ENCODE data around the gene MGAT4A. TPM values are rescaled to one million over a fixed set of nuclear protein-coding genes. Genes with fewer than 3 reads are reported as not detected.

MGAT4A gene
- polyA plus RNA-seq (2011; rRNA removed) (2.3 and 2.6 TPM in 2 replicates), polyA plus RNA-seq (2017; fragmentation: RNase III; extraction: RNeasy Plus Mini Kit Qiagen cat#74134 plus additional on column Dnase treatment) (0.61 to 0.77 TPM (median 0.75 TPM) in 3 replicates), polyA minus RNA-seq (2011; rRNA and poly(A)+ RNA removed) (0.78 and 1.1 TPM in 2 replicates)
- polyA plus RNA-seq (2012; cell fraction: cytosol; rRNA removed) = 0.67 and 0.89 TPM in 2 replicates
- polyA plus RNA-seq (2012; cell fraction: nucleus; rRNA removed) = 0.53 and 0.88 TPM in 2 replicates

- peak within 1 kb of the TSS; percentile 75 to 89 for H3K27ac ChIP-seq
- DNase-seq (ENCODE audit: low read depth in 1 of 2, low spot score in 1 of 2) (peak; percentile 30 to 41), FAIRE-seq (no peak), ATAC-seq (peak; percentile 88 to 93)
- peak within 1 kb of the TSS; percentile 99 for H3K4me2 ChIP-seq
- POLR2A ChIA-PET = interaction anchor here (0.6 kb wide), 1 partner anchor 584 kb away, joined by 3 read pairs; no protein-coding TSS in a partner anchor
- TF ChIP-seq PHF8 (IDR thresholded peaks at IDR 0.05; ENCODE audit: borderline replicate concordance, low read depth) (0 out of 2 replicates have a peak, but pooled peaks have one; percentile 19), JUNB (IDR thresholded peaks at IDR 0.05) (no peak), POLR2A (IDR thresholded peaks at IDR 0.05; ENCODE audit: low read length) (peak; percentile 50), HDAC2 (IDR thresholded peaks at IDR 0.05) (no peak), RNF2 (IDR thresholded peaks at IDR 0.05; ENCODE audit: borderline replicate concordance, low read depth) (peak; percentile 90; the same call in 1 of the 2 replicates), JUN (IDR thresholded peaks at IDR 0.05) (0 out of 5 replicates have a peak, but pooled peaks of 1 of the 2 experiments have one; percentile 40), FOXS1 (CRISPR knock-in tag; IDR thresholded peaks at IDR 0.05) (no peak)
- H3K4me1 ChIP-seq = peaks cover 7% of the 10 kb centered on the region; the same call in 2 of the 3 replicates
- no peaks in the 10 kb centered on the region for H3K9me3 ChIP-seq
- peak within 1 kb of the TSS; percentile 85 for H3K4me3 ChIP-seq
- CTCF ChIA-PET = interaction anchor here (1.4 kb wide), 1 partner anchor 10 kb away, joined by 4 read pairs; no protein-coding TSS in a partner anchor
- 36% methylated on average over 6 of the region's 110 CpGs for WGBS (ENCODE audit: missing lambda C conversion rate)
Measured at GRCh38 chr2:98731041-98731893, at the start of gene MGAT4A. TSS of gene MGAT4A (minus strand) at chr2:98731132. CDS start at chr2:98726332, 4,800 bp downstream.

GRCh38 chr2:98778741-98779483, 48.0 kb upstream of the MGAT4A start:
- Histone ChIP-seq H3K4me1 (no peaks in the 10 kb centered on the region), H3K9me3 (peaks cover 24% of the 10 kb centered on the region; the same call in 1 of the 3 replicates), H3K4me2 (no peak overlapping the region), H3K4me3 (no peak overlapping the region), H3K27ac (no peak overlapping the region)
- ChIA-PET POLR2A (no interaction called here), CTCF (interaction anchor here (1.1 kb wide), 1 partner anchor 58 kb away, joined by 3 read pairs; no protein-coding TSS in a partner anchor)
- FAIRE-seq (no peak), DNase-seq (ENCODE audit: low read depth in 1 of 2, low spot score in 1 of 2) (no peak), ATAC-seq (no peak)
- WGBS (ENCODE audit: missing lambda C conversion rate) = 53% methylated on average over 6 of the region's 6 CpGs
- TF ChIP-seq MYC (IDR thresholded peaks at IDR 0.05; ENCODE audit: borderline replicate concordance, low read length) (no peak), PHF8 (IDR thresholded peaks at IDR 0.05; ENCODE audit: borderline replicate concordance, low read depth) (no peak), FOXS1 (CRISPR knock-in tag; IDR thresholded peaks at IDR 0.05) (no peak), MAFK (IDR thresholded peaks at IDR 0.05; ENCODE audit: partially characterized antibody) (peak; percentile 30), ZSCAN20 (CRISPR knock-in tag; IDR thresholded peaks at IDR 0.05) (no peak), PBX3 (IDR thresholded peaks at IDR 0.05) (no peak), BCL3 (IDR thresholded peaks at IDR 0.05) (no peak), NR3C1 (IDR thresholded peaks at IDR 0.05) (no peak)

- TF ChIP-seq MAFK (IDR thresholded peaks at IDR 0.05; ENCODE audit: partially characterized antibody) (no peak), HEYL (CRISPR knock-in tag; IDR thresholded peaks at IDR 0.05) (no peak), FOSL2 (IDR thresholded peaks at IDR 0.05) (no peak), FOSL2 (CRISPR knock-in tag; IDR thresholded peaks at IDR 0.05) (no peak)
- no peak overlapping the region for H3K4me2 ChIP-seq
- no peak for DNase-seq (ENCODE audit: low read depth in 1 of 2, low spot score in 1 of 2)
- H3K27ac ChIP-seq = no peak overlapping the region
- CTCF ChIA-PET = no interaction called here
- no peak for FAIRE-seq
- ATAC-seq = no peak
- H3K9me3 ChIP-seq = peaks cover 24% of the 10 kb centered on the region; the same call in 1 of the 3 replicates
- H3K4me3 ChIP-seq = no peak overlapping the region
- WGBS (ENCODE audit: missing lambda C conversion rate) = 37% methylated on average over 4 of the region's 4 CpGs
- POLR2A ChIA-PET = no interaction called here
- H3K4me1 ChIP-seq = no peaks in the 10 kb centered on the region
Measured at GRCh38 chr2:98778151-98778550, 47.2 kb upstream of the MGAT4A start.

Data from A549 (cell line).